Embryonic facial prominence (tissue), 1 donor: ENCODE measurements around the gene ABO.
"Not testable (repeated sequence)": the region's sequence is repeated elsewhere in the genome, so short reads cannot be mapped to it uniquely, and the experiment has no call there.

Source experiments
- DNase-seq: peaks from one replicate; pipeline ENCODE4 v3.0.0-alpha.2; 2016; ENCODE audit errors: extremely low spot score

ABO gene

DNA sequence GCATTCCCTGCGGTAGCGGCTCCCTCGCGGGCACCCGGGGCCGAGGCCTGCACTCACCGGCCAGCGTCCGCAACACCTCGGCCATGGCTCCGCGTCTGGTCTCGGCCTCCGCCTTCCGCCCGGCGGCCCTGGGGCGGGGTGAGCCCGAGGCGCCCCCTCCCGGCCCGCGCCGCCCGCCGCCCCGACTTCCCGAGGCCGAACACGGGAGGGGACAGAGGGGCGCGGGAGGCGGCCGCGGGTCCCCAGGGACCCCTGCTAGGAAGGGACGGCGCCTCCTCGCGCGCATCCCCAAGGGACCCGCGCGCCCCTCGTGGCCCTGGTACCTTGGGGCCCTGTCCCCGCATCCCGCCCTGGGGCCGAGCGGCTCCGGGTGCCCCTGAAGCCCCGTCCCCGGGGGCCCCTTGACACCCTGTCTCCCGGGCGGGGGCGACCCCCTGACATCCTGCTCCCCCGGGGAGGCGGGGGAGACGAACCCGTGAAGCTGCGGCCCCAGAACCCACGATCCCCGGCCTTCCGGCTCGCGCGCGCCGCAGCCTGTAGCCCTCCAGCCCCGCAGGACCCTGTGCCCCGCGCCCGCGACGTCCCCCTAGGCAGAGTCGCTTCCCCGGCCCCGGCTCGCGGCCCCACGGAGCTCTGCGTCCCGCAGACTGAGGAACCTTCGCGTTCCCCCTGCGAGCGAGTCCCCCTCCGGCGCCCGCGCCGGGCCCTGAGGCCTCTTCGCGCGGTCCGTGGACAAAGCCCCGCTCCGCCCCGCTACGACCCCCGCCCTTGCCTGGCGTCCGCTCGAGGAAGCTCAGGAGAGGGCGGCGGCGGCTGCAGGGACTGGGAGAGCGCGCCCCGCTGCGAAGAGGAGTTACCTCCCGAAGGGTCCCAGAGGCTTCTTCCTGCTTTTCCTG lies at the start of gene ABO:
Gene ABO, minus strand, starts transcription at position 97 of the 896 bp plus-strand sequence.
- no peak for DNase-seq

DNA sequence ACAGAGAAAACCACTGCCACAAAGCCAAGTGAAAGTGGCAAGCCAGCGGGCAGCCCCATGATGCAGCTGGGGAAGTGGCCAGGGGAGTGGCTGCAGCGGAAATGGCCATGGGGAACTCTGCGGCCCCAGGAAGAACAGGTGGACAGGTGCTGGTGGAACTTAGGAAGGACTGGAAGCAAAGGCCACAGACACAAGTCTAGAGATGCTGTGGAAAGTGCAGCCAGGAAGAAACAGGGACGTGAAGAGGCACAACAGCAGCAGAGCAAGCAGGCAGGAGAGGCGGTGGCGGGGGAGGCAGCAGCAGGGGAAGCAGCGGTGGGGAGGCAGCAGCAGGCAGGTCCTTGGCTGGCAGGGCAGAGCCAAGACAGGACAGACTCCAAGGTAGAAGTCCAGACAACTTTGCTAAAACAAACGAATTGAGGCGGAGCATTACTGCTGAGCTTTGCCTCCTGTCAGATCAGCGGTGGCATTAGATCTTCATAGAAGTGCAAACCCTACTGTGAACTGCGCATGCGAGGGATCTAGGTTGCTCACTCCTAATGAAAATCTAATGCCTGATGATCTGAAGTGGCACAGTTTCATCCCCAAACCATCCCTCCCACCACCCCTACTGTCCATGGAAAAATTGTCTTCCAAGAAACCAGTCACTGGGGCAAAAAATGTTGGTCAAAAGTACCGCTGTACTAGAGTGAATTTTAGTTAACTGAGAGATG lies 49.1 kb upstream of the ABO start:
- DNase-seq: no peak

GRCh38 chr9:133323211-133323610 lies 48.2 kb upstream of the ABO start:
- no peak for DNase-seq

GRCh38 chr9:133322701-133323100 lies 47.7 kb upstream of the ABO start:
- DNase-seq: no peak

DNA sequence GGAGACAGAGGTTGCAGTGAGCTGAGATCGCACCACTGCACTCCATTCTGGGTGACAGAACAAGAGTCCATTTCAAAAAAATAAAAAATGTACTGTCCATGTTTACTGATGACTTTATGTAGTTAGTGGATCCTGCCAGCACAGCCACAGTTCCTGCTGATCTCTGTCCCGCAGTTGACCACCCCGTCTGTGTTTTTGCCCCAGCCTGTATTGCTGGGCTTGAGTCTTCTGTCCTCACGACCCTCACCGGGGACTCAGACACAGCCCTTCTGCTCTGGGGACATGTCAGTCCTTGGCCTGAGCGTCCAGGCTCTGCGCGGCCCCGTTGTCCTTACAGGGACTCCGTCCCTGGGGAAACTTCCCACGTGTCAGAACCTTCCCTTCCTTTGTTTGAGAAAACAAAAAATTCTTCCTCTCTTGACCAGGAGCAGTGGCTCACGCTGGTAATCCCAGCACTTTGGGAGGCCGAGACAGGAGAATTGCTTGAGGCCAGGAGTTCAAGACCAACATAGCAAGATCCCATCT lies 46.5 kb upstream of the ABO start:
- DNase-seq: no peak

DNA sequence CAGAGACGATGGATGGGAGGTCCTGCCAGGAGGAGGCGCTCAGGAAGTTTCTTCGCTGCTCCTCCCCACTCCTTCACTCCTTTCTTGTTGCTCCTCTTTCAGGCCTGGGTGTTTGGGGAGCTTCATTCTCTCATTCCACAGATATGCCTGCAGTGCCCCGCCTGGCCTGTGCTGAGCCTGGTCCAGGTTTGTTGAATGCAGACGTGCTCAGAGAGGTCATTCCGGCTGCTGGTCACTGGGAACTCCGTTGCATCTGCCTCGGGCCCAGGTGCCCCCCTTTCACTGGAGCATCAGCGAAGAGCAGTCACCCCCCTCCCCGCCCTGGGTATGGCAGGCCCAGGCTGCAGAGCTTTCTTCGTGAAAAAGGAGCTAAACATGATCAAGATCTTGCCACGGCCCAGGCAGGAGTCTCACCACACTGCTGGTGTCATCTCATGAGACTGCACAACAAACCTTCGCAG lies 45.5 kb upstream of the ABO start:
- DNase-seq: no peak

DNA sequence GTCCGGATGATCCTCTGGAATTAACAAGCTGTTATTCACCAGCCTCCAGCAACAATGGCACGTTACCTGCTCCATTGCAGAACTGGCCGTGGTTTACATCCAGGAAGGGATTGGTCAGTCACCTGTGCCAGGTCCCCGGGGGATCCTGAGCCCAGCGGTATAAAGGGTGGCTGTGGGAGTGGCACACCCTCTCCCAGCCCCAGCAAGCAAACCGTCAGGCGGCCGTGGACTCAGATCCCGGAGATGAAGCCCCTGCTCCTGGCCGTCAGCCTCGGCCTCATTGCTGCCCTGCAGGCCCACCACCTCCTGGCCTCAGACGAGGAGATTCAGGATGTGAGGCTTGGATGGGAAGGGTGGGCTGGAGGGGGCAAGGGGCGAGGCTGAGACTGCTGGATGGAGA lies 42.5 kb upstream of the ABO start:
- not testable (repeated sequence) for DNase-seq

GRCh38 chr9:133315997-133316396 lies 41.0 kb upstream of the ABO start:
- DNase-seq: no peak

DNA sequence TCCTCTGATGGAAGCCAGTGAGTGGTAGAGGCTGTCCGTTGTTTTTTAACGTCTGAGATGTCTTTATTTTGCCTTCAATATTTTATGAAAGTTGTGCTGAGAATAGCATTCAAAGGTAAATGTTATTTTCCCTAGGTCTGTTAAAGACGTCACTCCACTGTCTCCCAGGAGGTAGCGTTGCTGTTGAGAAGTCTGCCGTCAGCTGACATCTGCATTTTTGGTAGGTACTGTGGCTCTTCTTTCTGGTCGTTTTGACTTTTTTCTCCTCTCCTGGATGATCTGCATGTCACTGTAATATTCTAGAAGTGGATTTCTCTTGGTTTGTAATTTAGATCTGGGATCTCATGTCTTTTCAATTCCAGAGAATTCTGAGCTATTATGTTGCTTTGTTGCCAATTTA lies 34.6 kb upstream of the ABO start:
- no peak for DNase-seq

DNA sequence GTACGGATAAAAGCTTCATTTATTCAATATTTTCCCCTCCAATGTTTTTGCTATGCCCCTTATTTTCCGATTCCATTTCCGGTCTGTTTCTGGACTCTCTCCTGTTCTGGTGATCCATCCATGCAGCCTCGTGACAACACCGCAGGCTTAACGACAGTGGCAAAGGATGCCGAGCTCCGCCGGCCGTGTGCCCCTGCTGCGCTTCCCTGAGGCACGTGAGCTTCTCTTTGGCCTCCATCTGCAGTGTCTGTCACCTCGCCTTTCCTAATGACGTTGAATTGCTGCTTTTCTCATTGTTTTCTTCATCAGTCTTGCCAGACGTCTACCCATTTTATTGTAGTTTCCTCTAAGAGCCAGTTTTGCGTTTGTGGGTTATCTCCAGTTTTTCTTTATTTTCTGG lies 32.3 kb upstream of the ABO start:
- DNase-seq: no peak

- no peak for DNase-seq
These were observed 31.5 kb upstream of the ABO start for GRCh38 chr9:133306242-133307204.

GRCh38 chr9:133305731-133306130 lies 30.7 kb upstream of the ABO start:
- DNase-seq: no peak

DNA sequence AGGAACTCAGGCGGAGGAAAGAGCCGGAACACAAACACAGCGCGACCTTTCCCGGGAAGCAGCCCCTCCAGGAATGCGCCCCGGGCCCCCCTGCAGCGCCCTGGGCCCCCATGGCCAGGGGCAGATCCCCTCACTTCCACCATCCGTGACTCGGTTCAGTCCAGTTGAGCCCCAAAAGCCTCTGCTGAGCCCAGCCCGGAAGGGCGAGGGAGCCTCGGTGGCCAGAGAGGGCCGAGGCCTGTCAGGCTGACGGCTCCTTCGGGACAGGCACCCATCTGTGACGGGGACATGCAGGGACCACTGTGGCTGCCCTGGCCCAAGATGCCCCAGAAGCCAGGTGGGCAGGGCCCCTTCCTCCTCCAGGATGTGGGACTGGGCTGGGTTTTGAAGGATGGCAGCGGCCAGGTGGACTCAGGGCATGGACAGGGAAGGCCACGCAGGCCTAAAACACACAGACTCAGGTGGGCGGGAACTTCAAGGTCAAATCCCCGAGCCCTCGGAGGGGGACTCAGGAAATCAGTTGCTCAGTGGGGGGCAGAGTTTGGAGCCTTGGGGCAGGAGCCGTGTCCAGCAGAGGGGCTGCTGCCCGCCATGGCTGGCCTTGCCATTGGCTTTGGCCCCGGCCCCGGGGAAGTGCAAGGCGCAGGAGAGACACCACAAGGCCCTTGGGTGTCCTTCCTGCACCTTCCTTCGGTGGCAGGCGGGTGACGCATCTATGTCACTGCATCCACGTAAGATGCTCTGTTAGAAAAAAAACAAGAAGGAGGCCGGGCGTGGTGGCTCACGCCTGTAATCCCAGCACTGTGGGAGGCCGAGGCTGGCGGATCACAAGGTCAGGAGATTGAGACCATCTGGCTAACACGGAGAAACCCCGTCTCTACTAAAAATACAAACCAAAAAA lies 29.7 kb upstream of the ABO start:
- DNase-seq: no peak

- no peak for DNase-seq
These were observed 29.1 kb upstream of the ABO start for GRCh38 chr9:133304158-133304470.

DNA sequence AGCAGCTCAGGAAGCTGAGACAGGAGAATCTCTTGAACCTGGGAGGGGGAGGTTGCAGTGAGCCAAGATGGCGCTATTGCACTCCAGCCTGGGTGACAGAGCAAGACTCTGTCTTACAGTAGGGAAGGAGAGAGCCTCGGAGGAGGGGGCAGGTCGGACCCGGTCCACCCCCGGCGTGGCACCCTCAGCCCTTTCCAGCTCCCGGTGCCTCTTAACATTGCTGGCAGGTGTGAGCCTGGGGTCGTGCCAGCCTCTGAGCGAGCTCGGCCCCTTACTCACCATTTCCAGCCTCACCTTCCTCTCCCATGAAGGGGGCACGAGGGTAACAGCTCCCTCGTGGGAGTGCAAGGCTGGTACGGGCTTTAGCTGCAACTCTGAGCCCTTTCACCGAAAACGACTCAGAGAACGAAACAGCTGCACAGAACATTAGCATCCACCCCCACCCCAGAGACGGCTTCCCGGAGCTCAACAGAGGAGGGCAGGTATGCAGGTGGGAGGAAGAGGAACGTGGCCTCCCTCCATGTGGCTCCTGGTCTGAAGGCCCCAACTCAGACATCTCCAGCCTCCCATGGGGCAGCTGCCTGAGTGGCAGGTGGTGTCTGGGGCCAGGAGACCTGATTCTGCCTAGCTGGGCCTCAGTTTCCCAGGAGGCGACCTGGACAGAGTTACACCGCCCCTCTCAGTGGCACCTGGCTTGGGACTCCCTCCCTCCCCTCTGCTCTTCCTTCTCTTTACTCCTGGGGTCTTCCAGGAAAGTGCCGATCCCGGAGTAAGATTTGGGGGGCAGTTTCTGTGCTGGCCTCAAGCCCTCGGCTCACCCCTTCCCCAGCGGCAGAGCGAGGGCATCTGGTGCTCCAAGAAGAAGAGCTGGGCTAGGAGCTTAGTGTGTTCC lies 28.5 kb upstream of the ABO start:
- DNase-seq: no peak

- no peak for DNase-seq
These were observed 26.5 kb upstream of the ABO start for GRCh38 chr9:133301253-133302230.

DNA sequence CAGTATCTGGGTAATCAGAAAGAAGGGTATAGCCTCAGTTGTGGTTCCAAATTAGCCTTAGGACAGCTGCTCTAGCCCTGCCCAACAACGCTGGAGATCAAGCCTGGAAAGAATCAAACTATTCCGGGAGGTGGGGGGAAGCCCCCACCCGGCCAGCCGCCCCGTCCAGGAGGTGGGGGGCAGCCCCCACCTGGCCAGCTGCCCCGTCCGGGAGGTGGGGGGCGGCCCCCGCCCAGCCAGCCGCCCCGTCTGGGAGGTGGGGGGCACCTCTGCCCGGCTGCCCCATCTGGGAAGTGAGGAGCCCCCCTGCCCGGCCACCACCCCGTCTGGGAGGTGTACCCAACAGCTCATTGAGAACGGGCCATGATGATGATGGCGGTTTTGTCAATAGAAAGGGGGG lies 25.0 kb upstream of the ABO start:
- not testable (repeated sequence) for DNase-seq

DNA sequence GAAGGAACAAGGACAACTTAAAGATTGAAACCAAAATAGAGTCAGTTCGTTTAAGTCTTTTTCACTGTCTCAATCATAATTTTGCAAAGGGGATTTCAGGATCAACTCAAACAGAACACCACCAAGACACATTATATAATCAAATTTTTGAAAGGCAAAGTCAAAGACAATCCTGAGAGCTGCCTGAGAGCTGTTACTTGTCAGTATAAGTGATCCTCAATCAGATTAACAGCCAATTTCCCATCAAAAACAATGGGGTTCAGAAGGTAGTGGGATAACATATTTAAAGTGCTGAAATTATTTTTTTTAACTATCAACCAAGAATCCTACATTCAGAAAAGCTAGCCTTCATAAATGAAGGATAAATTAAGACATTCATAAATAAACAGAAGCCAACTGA lies 19.3 kb upstream of the ABO start:
- no peak for DNase-seq
